ENCODE data around the gene SRSF5. TPM values are rescaled to one million over a fixed set of nuclear protein-coding genes. Genes with fewer than 3 reads are reported as not detected.

Gene SRSF5
- total RNA-seq, 1 experiment from 2014 or later, result 153 TPM

- in situ Hi-C loops (cut with HindIII; ENCODE audit: low pct_unique_long_range_greater_than_20kb, low sequenced_read_pairs), result no loop called here
- no peak for DNase-seq (ENCODE audit: low read depth, low spot score)
Measured at GRCh38 chr14:69763761-69764510, 3.0 kb upstream of the SRSF5 start.

DNA sequence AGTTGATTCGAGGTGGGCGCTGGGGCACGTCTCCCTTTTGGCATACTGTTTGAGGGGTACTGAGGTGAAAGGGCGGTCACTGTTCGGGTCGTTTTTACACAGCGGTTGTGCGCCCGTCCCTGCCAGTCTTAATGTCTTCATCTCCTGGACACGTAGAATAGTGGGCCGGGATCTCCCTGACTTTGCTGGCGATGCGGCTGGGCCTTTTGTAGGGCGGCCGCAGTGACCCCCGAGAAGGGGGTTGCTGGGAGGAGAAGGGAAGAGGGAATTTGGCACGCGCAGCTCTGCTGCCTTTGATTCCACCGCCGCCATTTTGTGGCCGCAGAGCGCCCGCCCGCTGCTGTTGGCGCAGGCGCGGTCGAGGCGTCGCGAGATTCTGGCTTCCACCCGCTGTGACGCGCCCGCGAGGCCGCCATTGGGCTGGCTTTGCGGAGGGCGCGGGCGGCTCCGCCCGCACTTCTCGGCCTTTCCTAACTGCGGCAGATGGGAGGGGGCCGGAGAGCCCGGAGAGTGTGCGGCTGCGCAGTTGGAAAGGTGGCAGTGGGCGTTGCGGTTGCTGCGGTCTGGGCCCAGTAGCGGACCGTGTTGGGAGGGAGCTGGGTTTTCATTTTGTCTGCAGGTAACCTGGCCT lies 542 bp downstream of the SRSF5 start:
- DNase-seq (ENCODE audit: low read depth, low spot score), result peak; percentile 90
- in situ Hi-C loops (cut with HindIII; ENCODE audit: low pct_unique_long_range_greater_than_20kb, low sequenced_read_pairs), result no loop called here

- DNase-seq (ENCODE audit: low read depth, low spot score), result peak; percentile 28
- in situ Hi-C loops (cut with HindIII; ENCODE audit: low pct_unique_long_range_greater_than_20kb, low sequenced_read_pairs), result no loop called here
Measured at GRCh38 chr14:69768873-69769272, 1.9 kb downstream of the SRSF5 start.

DNA sequence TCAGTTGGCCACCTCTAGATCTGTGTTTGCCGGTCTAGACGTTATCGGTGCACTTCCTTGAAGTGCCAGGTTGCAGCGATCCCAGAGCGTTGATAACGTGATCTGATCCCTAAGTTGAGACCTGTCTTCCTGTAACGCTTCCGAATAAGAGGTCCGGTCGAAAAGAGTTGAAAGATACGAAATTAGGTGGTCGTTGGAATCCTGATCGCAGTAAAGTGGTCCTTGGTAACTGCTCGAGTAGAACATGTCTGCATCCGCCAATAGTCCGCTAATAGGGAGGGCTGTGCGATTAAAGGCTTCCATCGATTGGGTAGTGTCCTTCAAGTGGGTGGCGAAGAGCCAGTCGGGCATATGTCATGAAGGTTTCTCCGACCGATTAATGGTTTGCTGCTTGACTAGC lies 2.7 kb downstream of the SRSF5 start:
- DNase-seq (ENCODE audit: low read depth, low spot score), result peak; percentile 51
- in situ Hi-C loops (cut with HindIII; ENCODE audit: low pct_unique_long_range_greater_than_20kb, low sequenced_read_pairs), result no loop called here

- no peak for DNase-seq (ENCODE audit: low read depth, low spot score)
- in situ Hi-C loops (cut with HindIII; ENCODE audit: low pct_unique_long_range_greater_than_20kb, low sequenced_read_pairs), result no loop called here
Measured at GRCh38 chr14:69770559-69770958, 3.6 kb downstream of the SRSF5 start.

DNA sequence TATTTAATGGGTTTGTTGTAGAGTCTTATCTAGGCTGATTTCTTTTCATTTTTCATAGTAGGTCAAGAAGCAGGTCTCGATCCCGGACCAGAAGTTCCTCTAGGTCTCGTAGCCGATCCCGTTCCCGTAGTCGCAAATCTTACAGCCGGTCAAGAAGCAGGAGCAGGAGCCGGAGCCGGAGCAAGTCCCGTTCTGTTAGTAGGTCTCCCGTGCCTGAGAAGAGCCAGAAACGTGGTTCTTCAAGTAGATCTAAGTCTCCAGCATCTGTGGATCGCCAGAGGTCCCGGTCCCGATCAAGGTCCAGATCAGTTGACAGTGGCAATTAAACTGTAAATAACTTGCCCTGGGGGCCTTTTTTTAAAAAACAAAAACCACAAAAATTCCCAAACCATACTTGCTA lies 4.2 kb downstream of the SRSF5 start:
- in situ Hi-C loops (cut with HindIII; ENCODE audit: low pct_unique_long_range_greater_than_20kb, low sequenced_read_pairs), result no loop called here
- DNase-seq (ENCODE audit: low read depth, low spot score), result no peak

DNA sequence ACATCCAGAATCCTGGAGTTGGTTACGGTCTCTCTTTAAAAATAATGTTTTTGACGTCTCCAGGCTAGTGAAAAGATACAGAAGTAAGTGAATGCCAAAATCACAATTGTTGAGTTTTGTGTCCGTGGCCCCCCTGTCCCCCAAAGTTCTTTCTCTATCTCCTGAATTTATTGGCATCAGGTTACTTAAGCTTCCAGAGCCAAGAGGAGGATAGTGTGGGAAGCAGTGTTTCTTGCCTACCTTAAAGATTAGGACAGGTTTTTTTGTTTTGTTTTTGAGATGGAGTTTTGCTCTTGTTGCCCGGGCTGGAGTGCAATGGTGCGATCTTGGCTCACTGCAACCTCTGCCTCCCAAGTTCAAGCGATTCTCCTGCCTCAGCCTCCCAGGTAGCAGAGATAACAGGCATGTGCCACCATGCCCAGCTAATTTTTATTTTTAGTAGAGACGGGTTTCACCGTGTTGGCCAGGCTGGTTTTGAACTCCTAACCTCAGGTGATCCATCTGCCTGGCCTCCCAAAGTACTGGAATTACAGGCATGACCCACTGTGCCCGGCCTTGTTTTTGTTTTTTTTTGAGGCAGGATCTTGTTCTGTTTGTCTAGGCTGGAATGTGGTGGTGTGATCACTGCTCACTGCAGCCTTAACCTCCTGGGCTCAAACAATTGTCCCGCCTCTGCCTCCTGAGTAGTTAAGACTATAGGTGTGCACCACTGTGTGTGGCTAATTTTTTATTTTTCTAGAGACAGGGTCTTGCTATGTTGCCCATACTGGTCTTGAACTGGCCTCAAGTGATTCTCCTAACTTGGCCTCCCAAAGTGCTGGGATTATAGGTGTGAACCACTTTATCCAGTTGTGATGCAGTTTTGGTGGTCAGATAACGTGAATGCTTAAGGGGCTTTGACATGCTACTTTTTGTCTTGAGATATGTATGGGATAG lies 5.4 kb downstream of the SRSF5 start:
- in situ Hi-C loops (cut with HindIII; ENCODE audit: low pct_unique_long_range_greater_than_20kb, low sequenced_read_pairs), result no loop called here
- no peak for DNase-seq (ENCODE audit: low read depth, low spot score)

DNA sequence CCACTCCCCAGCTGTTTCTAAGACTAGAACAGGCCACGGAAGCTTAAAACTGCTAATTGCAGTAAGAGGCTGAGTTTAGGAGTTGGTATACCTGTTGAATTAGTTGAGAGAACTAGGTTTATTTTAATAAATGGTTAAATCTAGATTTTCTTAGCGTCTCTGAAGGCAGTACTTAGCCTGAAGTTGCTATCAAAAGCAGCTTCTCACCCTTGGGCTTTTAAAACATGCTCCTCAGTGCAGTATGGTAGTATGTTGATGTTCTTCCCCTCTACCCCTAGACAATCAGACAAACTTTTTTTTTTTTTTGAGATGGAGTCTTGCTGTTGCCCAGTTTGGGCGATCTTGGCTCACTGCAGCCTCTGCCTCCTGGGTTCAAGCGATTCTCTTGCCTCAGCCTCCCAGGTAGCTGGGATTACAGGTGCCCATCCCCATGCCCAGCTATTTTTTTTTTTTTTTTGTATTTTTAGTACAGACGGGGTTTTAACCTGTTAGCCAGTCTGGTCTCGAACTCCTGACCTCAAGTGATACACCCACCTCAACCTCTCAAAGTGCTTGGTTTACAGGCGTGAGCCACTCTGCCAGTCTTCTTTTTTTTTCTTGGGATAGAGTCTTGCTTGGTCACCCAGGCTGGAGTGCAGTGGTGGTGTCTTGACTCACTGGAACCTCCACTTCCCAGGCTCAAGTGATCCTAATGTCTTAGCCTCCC lies 6.8 kb downstream of the SRSF5 start:
- DNase-seq (ENCODE audit: low read depth, low spot score), result no peak
- in situ Hi-C loops (cut with HindIII; ENCODE audit: low pct_unique_long_range_greater_than_20kb, low sequenced_read_pairs), result no loop called here

DNA sequence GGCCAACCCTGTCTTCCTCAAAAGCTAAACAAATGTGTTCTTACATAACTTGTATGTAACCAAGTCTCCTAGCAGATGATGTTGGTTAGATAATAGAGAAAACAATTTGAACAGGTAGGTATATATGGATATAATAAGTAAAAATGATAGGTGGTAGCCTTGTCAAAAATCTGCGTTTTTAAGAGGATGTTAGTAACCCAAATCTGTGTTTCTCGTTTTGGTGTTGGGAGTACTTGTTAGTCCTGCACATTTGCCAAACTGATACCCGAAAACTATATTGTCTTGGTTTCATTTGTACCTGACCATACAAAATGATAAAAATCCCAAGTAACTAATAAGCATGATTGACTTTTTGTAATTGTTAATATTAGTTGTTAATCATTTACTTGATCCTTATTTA lies 8.1 kb downstream of the SRSF5 start:
- DNase-seq (ENCODE audit: low read depth, low spot score), result no peak
- in situ Hi-C loops (cut with HindIII; ENCODE audit: low pct_unique_long_range_greater_than_20kb, low sequenced_read_pairs), result no loop called here

DNA sequence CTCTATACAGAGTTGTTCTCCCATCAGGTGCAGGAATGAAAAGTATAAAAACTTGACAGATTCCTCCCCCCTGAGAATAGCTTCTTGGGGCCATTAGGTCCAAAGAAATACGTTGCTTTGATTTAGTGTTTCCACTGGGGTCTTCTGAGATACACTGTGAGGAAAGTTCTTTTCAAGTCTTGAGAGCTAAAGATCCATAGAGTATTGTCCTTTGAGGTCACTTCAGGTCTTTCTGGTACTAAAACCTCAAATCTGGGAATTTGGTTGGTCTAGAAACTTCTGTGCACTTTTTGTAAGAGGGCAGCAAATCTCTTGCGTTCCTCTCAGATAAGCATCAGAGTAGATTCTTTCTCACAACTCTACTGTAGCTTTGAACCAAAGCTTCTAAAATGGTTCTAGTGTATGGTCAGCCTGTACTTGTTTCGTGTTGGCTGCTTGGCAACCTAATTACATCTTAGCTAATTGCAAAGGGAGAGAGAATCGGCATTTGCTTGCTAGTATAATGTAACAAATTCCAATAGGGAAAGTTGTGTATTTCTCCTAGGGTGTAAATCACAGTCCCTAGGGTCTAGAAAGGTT lies 10.0 kb downstream of the SRSF5 start:
- in situ Hi-C loops (cut with HindIII; ENCODE audit: low pct_unique_long_range_greater_than_20kb, low sequenced_read_pairs), result no loop called here
- no peak for DNase-seq (ENCODE audit: low read depth, low spot score)

DNA sequence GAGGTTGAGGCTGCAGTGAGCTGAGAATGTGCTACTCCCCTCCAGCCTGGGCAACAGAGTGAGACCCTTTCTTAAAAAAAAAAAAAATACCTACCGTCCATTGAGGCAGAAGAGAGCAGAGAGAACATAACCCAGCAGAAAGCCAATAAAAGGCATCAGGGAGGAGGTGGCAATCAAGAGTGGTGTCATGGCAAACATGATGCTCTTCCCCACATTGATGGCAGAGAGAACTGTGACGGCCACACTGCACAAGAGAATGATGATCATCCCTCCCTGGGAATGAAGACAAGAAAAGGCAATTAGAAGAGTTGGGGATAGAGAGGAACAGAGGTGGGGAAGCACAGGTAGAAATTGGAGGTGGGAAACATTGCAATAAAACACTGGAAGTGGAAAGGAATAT lies 12.1 kb downstream of the SRSF5 start:
- no peak for DNase-seq (ENCODE audit: low read depth, low spot score)
- in situ Hi-C loops (cut with HindIII; ENCODE audit: low pct_unique_long_range_greater_than_20kb, low sequenced_read_pairs), result no loop called here

DNA sequence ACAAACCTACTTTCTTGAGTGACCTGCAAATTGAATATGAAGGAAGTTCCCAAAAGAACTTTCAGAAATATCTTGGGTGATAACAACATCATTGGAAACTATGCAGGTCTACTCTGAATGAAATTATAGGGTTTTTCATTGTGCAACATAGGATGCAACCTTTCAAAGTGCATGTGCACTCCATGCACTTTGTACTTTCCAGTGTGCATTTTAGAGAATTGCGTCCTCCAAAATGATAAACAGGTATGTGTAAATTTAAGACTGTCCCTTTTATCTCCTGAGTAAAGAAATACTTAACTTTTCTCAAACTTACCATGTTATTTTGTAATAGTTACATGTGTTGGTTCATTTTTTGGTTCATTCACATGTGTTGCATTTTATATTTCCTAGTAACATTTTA lies 13.2 kb downstream of the SRSF5 start:
- no peak for DNase-seq (ENCODE audit: low read depth, low spot score)
- in situ Hi-C loops (cut with HindIII; ENCODE audit: low pct_unique_long_range_greater_than_20kb, low sequenced_read_pairs), result no loop called here

DNA sequence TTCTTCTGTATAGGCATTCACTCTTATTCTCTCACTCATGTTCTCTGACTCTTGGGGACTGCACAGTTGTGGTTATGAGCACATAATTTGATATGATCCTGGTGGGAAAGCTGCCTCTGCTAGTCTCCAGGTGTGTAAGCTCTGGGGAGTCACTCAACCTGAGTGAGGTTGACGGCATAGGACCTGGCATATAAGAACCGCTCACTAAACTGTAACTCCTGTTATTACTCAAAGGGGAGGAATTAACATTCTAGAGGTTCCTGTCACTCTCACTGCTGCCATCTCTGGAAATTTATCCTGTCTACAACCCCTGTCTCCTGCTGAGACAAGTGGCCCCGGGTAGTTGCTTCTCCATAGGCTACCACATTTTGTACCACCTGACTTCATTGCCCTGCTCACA lies 14.0 kb downstream of the SRSF5 start:
- no peak for DNase-seq (ENCODE audit: low read depth, low spot score)
- in situ Hi-C loops (cut with HindIII; ENCODE audit: low pct_unique_long_range_greater_than_20kb, low sequenced_read_pairs), result no loop called here

DNA sequence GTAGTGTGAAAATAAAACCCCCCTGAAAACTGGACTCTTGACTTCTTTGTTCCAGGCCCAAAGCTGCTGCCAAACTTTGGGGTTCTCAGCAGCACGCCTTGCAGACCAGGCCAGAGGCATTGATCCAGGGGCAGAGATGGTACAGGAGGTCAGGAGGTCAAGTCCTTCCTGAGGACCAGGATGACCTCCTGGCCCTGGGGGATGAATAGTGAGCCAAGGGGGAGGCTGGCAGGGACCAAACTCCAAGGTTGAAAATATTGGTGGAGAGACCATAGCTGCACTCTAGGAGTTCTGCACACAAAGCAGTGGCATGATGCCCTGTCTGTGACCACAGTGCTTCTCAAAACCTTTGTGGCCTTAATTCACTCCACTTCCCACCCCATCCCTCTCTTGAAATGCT lies 18.0 kb downstream of the SRSF5 start:
- in situ Hi-C loops (cut with HindIII; ENCODE audit: low pct_unique_long_range_greater_than_20kb, low sequenced_read_pairs), result no loop called here
- no peak for DNase-seq (ENCODE audit: low read depth, low spot score)

DNA sequence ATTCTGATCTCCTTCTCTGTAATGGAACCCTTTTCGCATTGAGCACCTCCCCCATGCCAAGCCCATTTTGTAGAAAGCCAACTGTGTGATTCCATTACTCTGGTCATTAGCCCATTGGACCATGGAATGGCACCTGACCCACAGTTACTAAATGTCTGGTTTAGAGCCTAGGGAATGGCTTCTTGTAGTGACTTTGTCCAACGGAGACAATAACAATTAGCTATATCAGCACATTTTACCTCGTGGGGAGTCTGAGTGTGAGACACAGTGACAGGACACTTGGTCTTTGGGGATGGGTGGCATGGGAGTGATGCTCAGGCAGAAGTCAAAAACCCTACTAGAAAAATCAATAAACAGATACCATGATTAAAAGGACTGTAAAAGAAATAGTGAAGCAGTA lies 19.7 kb downstream of the SRSF5 start:
- in situ Hi-C loops (cut with HindIII; ENCODE audit: low pct_unique_long_range_greater_than_20kb, low sequenced_read_pairs), result no loop called here
- no peak for DNase-seq (ENCODE audit: low read depth, low spot score)

DNA sequence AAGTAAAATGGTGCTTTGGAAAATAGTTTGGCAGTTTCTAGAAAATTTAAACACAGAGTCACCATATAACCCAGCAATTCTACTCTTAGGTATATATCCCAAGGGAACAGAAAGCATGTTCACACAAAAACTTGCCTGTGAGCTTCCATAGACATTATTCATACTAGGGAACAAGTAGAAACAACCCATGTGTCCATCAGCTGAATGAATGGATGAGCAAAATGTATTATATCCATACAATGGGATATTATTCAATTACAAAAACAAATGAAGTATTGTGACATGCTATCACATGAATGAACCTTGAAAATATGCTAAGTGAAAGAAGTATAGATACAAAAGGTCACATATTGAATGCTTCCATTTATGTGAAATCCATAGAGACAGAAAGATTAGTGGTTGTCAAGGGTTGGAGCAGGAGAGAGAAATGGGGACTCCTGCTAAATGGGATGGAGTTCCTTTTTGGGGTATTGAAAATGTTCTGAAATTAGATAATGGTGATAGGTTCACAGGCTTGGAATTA lies 22.2 kb downstream of the SRSF5 start:
- DNase-seq (ENCODE audit: low read depth, low spot score), result peak; percentile 98
- in situ Hi-C loops (cut with HindIII; ENCODE audit: low pct_unique_long_range_greater_than_20kb, low sequenced_read_pairs), result no loop called here

- no peak for DNase-seq (ENCODE audit: low read depth, low spot score)
- in situ Hi-C loops (cut with HindIII; ENCODE audit: low pct_unique_long_range_greater_than_20kb, low sequenced_read_pairs), result no loop called here
Measured at GRCh38 chr14:69792887-69793421, 26.0 kb downstream of the SRSF5 start.
